GM21786 (cell line): ENCODE results near the gene MAD1L1.

Experiments
- ATAC-seq: cut with Tn5 transposase; IDR thresholded peaks from one replicate; pipeline ENCODE4 v1.9.1; 2021; ENCODE audit not compliant: unreplicated experiment

MAD1L1 gene

GRCh38 chr7:1909476-1909875 lies 323.3 kb downstream of the MAD1L1 start:
- no peak for ATAC-seq

DNA sequence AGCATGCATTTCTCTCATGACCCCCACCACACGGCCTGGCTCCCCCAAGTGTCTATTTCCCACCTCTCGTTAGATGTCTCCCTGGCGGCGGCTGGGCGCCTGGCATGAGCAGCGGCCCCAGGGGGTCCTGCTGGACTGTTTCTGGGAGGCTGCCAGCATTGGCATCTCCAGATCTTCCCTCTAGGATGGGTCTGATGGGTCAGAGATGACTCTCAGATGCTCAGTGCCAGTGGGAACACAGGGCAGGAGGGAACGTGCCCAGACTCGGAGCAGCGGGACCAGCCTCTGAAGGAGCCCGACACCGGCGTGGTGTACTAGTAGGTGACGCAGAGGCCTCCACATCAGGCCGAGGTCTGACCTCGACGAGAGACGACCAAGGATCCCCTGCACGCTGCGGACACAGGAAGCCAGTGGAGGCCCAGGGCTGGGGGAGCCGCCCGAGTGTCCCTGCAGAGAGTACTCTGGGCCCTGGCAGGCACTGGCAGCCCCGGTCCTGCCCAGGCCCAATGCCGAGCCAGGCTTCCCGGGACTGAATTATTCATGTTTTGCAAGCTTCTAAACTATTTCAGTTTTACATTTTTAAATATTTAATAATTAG lies 323.8 kb downstream of the MAD1L1 start:
- ATAC-seq = no peak

GRCh38 chr7:1907751-1908365 lies 324.9 kb downstream of the MAD1L1 start:
- ATAC-seq = no peak

DNA sequence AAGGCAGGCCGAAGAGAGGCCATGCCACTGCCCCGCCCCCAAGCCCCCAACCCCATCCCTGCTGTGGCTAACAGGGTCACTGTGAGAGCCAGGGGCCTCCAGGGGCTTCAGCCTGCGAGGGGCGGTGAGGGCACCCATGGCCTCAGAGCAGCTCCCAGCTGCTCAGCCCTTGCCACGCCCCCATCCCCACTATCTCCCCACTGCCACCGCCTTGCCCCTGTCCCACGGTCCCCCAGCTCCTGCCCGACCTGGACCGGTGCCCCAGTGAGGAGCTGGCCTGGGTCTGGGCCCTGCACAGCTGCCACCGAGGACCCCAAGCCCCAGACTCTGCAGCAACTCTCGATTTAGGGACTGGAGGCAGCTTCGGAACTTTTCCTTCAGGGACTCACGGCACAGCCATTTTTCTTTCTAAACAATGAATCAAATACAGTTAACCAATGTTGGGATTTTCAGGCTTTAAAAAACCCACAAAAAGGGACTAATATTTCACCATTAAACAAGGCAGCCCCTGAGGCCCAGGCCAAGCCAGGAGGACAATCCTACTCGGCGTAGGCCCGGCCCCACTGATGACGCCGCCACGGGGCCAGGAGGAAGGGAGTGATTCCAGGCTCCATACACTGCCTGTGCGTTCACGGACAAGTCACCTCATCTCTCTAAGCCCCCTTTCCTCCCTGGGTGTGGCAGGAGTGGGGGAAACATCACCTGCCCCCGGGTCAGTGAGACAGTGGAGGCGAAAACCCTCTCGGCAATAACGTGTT lies 325.6 kb downstream of the MAD1L1 start:
- no peak for ATAC-seq

- no peak for ATAC-seq
Observed at GRCh38 chr7:1906087-1906830, 326.5 kb downstream of the MAD1L1 start.

- no peak for ATAC-seq
Observed at GRCh38 chr7:1902231-1902855, 330.4 kb downstream of the MAD1L1 start.

GRCh38 chr7:1901431-1902210 lies 331.1 kb downstream of the MAD1L1 start:
- ATAC-seq = no peak

GRCh38 chr7:1900847-1901246 lies 331.9 kb downstream of the MAD1L1 start:
- ATAC-seq = no peak

DNA sequence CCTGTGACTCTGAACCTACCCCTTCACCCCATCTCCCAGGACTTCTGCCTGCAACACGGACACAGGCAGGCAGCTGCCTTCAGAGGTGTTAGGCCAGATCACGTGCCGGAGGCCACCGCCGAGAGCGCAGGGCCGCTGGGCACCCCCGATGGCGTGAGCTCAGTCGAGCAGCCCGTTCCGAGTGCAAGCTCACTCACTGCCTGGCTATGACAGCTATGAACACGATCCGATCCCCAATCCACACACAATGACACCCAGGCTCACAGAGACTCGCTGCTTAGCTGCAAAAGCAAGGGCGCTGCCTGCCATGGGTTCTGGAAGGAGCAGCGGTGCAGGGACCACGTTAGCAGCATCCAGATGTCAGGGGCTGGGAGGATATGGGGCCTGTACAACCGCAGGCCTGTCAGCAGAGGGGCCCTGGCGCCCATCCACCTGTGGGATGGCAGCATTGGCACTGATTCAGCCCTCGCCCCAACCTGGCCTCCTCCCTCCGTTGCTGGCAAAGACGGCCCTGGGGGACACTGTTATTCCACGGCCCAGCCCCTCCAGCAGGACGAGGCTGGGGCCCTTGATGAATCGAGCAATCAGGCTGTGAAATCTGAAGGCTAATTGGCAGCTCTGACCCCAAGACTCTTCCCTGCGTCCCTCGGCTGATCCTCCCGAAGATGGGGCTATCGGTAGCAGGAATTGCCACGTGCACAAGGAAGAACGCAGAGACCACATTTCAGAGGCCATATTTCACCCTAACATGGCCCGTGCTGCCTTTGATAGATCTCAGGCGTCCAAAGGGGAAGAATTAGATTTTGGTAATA lies 332.6 kb downstream of the MAD1L1 start:
- ATAC-seq = no peak

DNA sequence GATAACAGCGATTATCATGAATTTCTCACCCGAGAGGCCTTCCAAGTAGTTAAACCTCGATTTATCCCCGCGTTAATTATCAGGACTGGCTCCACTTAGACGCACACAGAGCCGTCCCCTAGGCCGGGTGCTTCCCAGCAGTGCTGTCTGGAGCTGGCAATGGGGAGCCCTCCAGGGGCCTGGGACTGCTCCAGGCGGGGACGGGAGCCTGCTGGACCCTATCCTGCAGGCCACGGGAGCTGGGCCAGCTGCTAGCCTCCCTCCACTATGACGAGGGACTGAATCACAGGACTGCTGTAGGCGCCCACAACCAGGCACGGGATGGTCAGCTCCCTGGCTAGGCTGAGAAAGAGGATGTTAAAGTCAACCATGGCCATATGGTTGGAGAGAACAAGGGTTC lies 333.5 kb downstream of the MAD1L1 start:
- ATAC-seq = no peak

- no peak for ATAC-seq
Observed at GRCh38 chr7:1898628-1899185, 334.0 kb downstream of the MAD1L1 start.

GRCh38 chr7:1897861-1898627 lies 334.7 kb downstream of the MAD1L1 start:
- ATAC-seq = no peak

DNA sequence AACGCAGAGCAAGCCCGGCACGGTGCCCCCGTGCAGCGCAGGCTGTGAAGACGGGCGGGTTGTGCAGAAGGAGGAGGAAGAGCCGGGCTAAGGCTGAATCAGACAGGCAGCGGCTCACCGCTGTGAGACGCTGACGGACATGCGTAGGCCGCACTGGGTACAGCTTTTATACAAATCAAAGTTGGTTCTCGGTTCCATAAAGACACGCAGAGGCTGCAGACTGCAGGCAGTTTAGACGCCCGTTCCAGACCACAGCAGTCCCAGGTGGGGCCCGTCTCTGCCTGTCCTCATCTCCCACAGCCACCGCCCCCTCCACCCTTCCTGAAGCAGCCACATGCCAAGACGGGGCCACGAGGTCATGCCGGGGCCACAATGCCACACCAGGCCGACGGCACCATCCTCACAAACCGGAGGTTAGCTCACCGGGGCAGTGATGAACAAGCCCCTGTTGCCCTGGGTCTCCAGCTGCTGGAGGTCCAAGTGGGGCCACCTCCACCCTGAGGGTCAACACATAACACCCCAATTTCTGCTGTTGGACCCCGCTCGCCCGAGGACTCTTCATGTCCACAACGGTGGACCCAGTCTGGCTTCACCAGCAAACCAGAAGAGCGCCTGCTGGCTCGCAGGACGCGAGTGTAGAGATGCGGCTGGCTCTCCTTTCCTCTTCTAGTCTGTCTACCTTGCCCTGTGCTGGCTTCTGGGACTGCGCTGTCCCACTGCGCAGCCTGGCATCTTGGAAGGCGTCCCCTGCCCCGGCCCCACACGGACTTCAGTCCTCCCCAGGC lies 335.5 kb downstream of the MAD1L1 start:
- no peak for ATAC-seq

GRCh38 chr7:1895664-1896515 lies 336.9 kb downstream of the MAD1L1 start:
- no peak for ATAC-seq

GRCh38 chr7:1894906-1895663 lies 337.7 kb downstream of the MAD1L1 start:
- no peak for ATAC-seq

- no peak for ATAC-seq
Observed at GRCh38 chr7:1894313-1894900, 338.3 kb downstream of the MAD1L1 start.
